Stimulated activated CD8-positive, alpha-beta memory T cell treated with anti-CD3 and anti-CD28 coated beads, Interleukin-4, amount 100 ng/mL, for 24 hours (primary cell): ENCODE results near the gene ZNF41.
A peak's percentile ranks its signal among the peaks of the same experiment; 100 is the strongest.

ENCODE experiments used
- DNase-seq: peaks from one replicate; pipeline ENCODE4 v3.0.0-alpha.2; 2020; ENCODE audit warnings: low read depth

ZNF41 gene

GRCh38 chrX:47489507-47490275 is 6.7 kb upstream of the ZNF41 start:
- no peak for DNase-seq

GRCh38 chrX:47484885-47485284 is 1.9 kb upstream of the ZNF41 start:
- DNase-seq: no peak

GRCh38 chrX:47483306-47484268 is 565 bp upstream of the ZNF41 start:
- no peak for DNase-seq

DNA sequence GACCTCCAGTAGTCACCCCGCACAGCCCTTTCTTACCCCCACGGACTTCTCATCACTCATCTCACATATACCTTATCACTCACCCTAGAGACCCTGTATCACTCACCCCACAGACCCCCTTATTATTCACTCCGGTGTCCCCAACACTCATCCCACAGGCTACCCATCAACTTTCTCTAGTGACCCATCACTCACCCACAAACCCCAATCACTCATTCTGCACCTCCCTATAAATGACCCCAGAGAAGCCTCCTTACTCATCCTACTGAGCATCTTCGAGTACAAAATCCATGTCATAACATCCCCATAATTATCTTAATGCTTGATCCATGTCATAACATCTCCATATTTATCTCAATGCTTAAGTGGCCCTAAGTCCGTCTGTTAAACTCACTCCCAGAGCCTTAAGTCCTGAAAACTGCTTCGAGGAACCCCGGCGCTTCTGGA is 934 bp downstream of the ZNF41 start:
- no peak for DNase-seq

- no peak for DNase-seq
Measured at GRCh38 chrX:47481160-47481559, 1.9 kb downstream of the ZNF41 start.

DNA sequence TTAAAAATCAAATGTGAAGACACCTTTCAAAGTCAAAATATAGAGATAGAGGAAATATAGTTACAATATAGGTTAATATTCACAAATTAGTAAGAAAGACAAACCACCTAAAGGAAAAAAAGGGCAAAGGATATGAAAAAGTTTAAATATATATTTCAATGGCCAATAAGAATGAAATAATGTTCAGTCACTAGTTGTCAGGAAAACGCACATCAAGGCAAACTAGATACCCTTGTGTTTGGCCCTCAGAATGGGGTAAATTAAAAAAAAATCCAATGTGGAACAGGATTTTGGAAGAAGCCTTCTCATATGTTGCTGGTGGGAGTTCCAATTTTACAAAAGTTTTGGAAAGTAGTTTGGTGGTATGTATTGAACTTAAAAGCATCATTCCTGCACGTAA is 2.4 kb downstream of the ZNF41 start:
- DNase-seq: no peak

DNA sequence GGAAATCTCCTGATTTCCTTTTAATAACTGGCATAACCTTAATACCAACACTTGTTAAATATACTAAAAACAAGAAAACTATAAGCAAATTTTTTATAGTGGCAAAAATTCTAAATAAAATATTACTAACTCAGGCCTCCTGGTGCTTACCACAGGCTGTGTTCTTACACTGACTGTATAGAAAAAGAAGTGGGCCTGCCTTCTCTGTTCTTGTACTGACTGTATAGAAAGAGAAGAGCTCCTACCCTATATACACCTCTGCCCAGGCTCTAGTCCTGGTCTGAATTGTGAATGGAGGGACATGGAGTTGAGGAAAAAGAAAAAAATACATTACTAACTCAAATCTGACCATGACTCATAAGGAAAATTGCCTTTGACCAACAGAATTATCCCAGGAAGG is 7.5 kb downstream of the ZNF41 start:
- no peak for DNase-seq

- DNase-seq: no peak
Measured at GRCh38 chrX:47467106-47467505, 15.9 kb downstream of the ZNF41 start.

GRCh38 chrX:47460561-47460960 is 22.5 kb downstream of the ZNF41 start:
- DNase-seq: no peak

GRCh38 chrX:47458528-47458927 is 24.5 kb downstream of the ZNF41 start:
- DNase-seq: peak; percentile 15

GRCh38 chrX:47456080-47456479 is 26.9 kb downstream of the ZNF41 start:
- DNase-seq: no peak

GRCh38 chrX:47452112-47452511 is 30.9 kb downstream of the ZNF41 start:
- no peak for DNase-seq

GRCh38 chrX:47448165-47448806 is 34.7 kb downstream of the ZNF41 start:
- no peak for DNase-seq

DNA sequence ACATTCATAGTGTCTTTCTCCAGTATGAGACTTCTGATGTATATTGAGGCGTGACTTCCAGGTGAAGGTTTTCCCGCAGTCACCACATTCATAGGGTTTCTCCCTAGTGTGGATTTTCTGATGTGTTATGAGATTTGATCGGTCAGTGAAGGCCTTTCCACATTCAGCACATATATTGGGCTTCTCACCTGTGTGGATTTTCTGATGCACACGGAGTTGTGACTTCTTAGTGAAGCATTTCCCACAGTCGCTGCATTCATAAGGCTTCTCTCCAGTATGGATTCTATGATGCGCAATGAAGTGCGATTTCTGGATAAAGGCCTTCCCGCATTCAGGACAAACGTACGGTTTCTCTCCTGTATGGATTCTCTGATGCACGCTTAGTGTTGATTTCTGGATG is 35.4 kb downstream of the ZNF41 start:
- no peak for DNase-seq

- no peak for DNase-seq
Measured at GRCh38 chrX:47446971-47447370, 36.1 kb downstream of the ZNF41 start.

DNA sequence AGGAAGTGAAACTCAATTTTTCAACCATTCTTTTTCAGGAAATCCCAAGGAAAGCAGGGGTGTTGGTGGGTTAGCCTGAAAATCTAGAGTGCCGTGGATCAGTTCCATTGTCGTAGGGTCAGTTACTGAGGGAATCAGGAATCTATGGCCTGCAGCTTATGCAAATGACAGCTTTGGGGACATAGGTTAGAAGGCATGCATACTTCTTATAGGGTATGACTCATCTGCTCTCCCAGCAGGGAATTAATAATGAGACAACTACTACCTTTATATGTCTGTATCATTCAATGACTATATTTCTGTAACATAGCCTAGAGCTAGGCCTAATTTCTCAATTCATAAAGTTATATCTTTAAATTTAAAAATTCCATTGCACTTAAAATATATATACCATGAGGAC is 36.6 kb downstream of the ZNF41 start:
- DNase-seq: no peak

- DNase-seq: no peak
Measured at GRCh38 chrX:47430925-47431324, 52.1 kb downstream of the ZNF41 start.

GRCh38 chrX:47422444-47422843 is 60.6 kb downstream of the ZNF41 start:
- no peak for DNase-seq

GRCh38 chrX:47420962-47421361 is 62.1 kb downstream of the ZNF41 start:
- DNase-seq: no peak

GRCh38 chrX:47420265-47420664 is 62.8 kb downstream of the ZNF41 start:
- no peak for DNase-seq

- no peak for DNase-seq
Measured at GRCh38 chrX:47413179-47413594, 69.8 kb downstream of the ZNF41 start.
